Stimulated activated CD8-positive, alpha-beta memory T cell treated with anti-CD3 and anti-CD28 coated beads, Interleukin-12 subunit alpha, Interleukin-12 subunit beta, amount 100 ng/mL, for 24 hours (primary cell): ENCODE data around the gene KLK7.
"Not testable (repeated sequence)": the region's sequence is repeated elsewhere in the genome, so short reads cannot be mapped to it uniquely, and the experiment has no call there.

Source experiments
- DNase-seq: peaks from one replicate; pipeline ENCODE4 v3.0.0-alpha.2; 2020; ENCODE audit errors: extremely low read depth

The KLK7 gene

GRCh38 chr19:51012661-51013190, 29.0 kb upstream of the KLK7 start:
- DNase-seq, result no peak

GRCh38 chr19:51010066-51010795, 26.5 kb upstream of the KLK7 start:
- DNase-seq, result no peak

GRCh38 chr19:51009061-51009891, 25.6 kb upstream of the KLK7 start:
- DNase-seq, result no peak

- no peak for DNase-seq
Measured at GRCh38 chr19:51007488-51007887, 23.8 kb upstream of the KLK7 start.

GRCh38 chr19:51006406-51006805, 22.7 kb upstream of the KLK7 start:
- DNase-seq, result no peak

- no peak for DNase-seq
Measured at GRCh38 chr19:51005248-51005647, 21.5 kb upstream of the KLK7 start.

GRCh38 chr19:51003316-51003715, 19.6 kb upstream of the KLK7 start:
- DNase-seq, result no peak

GRCh38 chr19:51002542-51003311, 19.0 kb upstream of the KLK7 start:
- DNase-seq, result no peak

GRCh38 chr19:51002089-51002532, 18.4 kb upstream of the KLK7 start:
- DNase-seq, result no peak

- no peak for DNase-seq
Measured at GRCh38 chr19:51001515-51001914, 17.8 kb upstream of the KLK7 start, which contains the start of gene KLK8. Gene KLK8, minus strand, starts transcription at chr19:51001604. Its CDS starts 437 bp downstream, at chr19:51001167.

GRCh38 chr19:51000981-51001380, 17.3 kb upstream of the KLK7 start:
- no peak for DNase-seq

- DNase-seq, result no peak
Measured at GRCh38 chr19:51000426-51000825, 16.7 kb upstream of the KLK7 start.

- no peak for DNase-seq
Measured at GRCh38 chr19:50998686-50999085, 15.0 kb upstream of the KLK7 start.

- DNase-seq, result no peak
Measured at GRCh38 chr19:50998061-50998460, 14.3 kb upstream of the KLK7 start.

GRCh38 chr19:50994129-50994528, 10.4 kb upstream of the KLK7 start:
- DNase-seq, result no peak

- no peak for DNase-seq
Measured at GRCh38 chr19:50992666-50993035, 8.9 kb upstream of the KLK7 start.

GRCh38 chr19:50984416-50984815, 699 bp upstream of the KLK7 start:
- DNase-seq, result not testable (repeated sequence)

- no peak for DNase-seq
Measured at GRCh38 chr19:50982186-50982585, 1.5 kb downstream of the KLK7 start.

GRCh38 chr19:50981587-50982146, 2.0 kb downstream of the KLK7 start:
- no peak for DNase-seq

GRCh38 chr19:50980208-50980607, 3.5 kb downstream of the KLK7 start:
- no peak for DNase-seq

GRCh38 chr19:50979758-50980157, 4.0 kb downstream of the KLK7 start:
- no peak for DNase-seq
